C4-2B (cell line): ENCODE measurements around the gene HLF.

Source experiments
- ZFX ChIP-seq: fragments of 450-650 bp; IDR thresholded peaks from 2 replicates; pipeline ENCODE4 v1.6.1; 2017
- TF ChIP-seq, protein P1 (sequence below): fragments of 450-650 bp; conservative IDR thresholded peaks from 2 replicates; pipeline ENCODE4 v1.5.1; 2017; ENCODE audit warnings: mild to moderate bottlenecking

- TF ChIP-seq, protein P1, sequence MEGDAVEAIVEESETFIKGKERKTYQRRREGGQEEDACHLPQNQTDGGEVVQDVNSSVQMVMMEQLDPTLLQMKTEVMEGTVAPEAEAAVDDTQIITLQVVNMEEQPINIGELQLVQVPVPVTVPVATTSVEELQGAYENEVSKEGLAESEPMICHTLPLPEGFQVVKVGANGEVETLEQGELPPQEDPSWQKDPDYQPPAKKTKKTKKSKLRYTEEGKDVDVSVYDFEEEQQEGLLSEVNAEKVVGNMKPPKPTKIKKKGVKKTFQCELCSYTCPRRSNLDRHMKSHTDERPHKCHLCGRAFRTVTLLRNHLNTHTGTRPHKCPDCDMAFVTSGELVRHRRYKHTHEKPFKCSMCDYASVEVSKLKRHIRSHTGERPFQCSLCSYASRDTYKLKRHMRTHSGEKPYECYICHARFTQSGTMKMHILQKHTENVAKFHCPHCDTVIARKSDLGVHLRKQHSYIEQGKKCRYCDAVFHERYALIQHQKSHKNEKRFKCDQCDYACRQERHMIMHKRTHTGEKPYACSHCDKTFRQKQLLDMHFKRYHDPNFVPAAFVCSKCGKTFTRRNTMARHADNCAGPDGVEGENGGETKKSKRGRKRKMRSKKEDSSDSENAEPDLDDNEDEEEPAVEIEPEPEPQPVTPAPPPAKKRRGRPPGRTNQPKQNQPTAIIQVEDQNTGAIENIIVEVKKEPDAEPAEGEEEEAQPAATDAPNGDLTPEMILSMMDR = no peak
- TF ChIP-seq ZFX = no peak
These were observed 89.2 kb downstream of the HLF start for GRCh38 chr17:55354010-55354409.
